ENCODE data around the gene PDLIM7.
"Not testable (repeated sequence)": the region's sequence is repeated elsewhere in the genome, so short reads cannot be mapped to it uniquely, and the experiment has no call there.

The PDLIM7 gene, protein sequence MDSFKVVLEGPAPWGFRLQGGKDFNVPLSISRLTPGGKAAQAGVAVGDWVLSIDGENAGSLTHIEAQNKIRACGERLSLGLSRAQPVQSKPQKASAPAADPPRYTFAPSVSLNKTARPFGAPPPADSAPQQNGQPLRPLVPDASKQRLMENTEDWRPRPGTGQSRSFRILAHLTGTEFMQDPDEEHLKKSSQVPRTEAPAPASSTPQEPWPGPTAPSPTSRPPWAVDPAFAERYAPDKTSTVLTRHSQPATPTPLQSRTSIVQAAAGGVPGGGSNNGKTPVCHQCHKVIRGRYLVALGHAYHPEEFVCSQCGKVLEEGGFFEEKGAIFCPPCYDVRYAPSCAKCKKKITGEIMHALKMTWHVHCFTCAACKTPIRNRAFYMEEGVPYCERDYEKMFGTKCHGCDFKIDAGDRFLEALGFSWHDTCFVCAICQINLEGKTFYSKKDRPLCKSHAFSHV

DNA sequence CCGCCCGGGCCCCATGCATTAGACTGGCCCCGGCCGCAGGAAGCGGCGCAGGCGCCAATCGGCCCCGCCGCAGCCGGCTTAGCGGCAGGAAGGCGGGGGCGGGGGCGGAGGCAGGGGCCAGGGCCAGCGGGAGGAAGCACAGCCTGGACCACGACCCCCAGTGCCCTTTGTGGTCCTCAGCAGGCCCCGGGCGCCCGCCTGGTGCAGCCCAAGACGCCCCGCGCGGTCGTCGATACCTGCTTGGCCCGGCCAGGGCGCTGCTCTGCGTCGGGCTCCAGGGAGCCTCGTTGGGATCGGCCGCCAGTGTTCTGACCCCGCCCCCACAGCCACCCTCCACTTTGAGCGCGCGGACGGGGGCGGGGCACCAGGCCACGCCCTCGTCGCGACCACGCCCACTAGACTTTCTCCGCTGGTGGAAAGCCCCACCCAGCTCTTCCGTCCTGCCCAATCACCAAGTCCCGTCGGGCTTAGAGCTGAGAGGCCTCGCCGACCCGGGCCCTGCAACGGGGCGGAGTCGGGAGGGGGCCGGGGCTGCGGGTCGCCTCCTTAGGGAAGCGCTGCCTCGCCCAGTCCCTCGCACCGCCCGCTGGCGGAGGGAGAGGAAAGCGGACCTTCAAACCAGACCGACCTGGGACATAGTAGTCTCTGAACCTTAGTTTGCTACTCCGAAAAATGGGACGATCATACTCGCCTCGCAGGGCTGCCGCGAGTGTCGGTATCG is at the start of gene PDLIM7:
PDLIM7 (minus strand) TSS at position 313 of the 721 bp plus-strand sequence. CDS start 1,092 bp downstream, outside the sequence.
- peak; percentile 92 for DNase-seq

DNA sequence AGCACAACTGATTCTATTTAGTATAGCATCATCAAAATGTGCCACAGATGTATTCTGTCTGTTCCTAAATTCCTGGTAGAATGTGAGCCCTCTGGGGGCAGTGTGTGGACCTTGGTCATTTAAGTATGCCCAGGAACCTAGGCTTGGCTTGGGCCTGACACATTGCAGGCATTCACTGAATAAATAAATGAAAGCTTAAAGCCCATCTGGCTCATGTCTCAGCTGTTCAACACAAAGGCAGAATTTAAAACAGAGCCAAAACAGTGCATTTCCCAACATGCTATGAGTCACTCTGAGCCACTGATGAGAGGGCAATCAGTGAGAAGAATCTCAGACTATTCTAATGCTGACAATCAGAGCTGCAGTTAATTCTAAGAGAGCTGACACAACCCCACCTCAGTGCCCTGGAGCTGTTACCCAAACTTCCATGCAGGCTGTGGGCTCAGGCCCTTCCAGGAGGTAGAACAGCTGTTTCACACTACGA is 48.9 kb upstream of the PDLIM7 start:
- DNase-seq, result no peak

DNA sequence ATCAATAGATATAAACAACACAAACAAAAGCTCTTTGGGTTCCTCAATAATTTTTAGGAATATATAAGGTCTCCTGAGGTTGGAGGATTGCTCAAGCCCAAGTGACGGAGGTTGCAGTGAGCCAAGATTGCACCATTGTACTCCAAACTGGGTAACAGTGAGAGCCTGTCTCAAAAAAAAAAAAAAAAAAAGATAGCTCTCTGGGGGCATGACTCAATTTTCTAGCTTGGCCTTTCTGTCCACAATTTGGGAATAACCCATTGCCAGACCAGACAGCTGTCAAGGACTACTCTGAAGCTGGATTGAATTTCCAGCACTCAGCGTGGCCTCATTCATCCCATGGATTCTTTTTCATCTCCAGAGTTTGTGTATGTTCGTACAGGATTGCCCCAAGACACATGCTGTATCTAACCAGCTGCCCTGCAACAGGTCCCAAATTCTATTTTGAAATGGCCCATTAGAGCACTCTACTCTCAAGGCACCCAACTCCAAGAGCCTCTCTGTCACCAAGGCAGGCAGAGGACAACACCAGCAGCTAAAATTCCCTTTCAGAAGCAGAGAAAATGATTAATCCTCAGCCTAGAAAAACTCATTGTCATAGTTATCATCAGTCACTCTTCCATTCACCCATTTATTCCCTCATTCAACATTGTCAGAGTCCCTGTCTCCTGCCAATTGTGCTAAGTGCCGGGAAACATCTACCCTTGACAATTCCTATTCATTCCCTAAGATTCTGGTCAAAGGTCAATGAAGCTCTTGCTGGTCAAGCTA is 48.3 kb upstream of the PDLIM7 start:
- DNase-seq, result no peak

DNA sequence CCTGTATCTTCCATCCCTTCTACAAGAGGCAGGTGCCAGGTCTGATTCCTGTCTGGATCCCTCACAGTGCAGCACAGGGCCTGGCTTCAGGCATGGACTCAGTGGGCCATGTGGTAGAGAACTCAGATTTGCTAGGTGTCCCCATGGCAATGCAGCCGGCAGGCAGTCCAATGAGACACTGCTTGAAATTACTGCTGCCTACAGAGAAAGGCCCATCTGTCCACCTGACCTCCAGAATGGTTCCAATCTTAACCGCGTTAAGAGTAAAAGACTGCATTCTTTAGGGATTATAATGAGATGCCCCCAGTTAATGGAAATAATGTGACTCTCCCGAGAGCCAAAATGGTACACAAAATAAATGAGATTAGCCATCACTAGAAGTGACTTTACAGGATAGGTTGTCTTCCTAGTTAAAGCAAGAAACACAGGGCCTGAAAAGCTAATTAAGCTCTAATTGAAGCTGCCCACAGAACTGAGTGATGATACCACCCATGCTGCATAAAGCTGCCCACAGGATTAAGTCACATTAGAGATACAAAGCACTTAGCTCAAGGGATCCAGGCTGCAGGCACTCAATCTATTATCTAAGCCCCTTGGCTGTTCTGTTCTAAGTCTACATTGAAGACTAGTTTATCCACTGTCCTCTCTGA is 45.5 kb upstream of the PDLIM7 start:
- DNase-seq, result no peak

DNA sequence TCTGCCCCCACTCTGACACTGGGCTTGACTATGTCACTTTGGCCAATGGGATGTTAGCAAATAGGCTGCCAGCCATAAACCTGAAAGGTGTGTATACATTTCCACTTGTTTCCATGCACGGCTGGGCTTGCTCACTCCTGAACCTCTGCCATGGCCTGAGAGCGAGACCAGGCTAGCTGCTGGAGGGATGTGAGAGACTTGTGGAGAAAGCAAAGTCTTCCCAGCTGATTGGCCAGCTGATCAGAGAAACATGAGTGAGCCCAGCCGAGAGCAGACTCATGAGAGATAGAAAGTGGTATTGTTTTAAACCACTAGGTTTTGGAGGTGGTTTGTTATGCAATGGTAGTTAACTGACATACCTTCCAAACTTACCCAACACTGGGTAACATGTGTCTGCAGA is 43.0 kb upstream of the PDLIM7 start:
- no peak for DNase-seq

DNA sequence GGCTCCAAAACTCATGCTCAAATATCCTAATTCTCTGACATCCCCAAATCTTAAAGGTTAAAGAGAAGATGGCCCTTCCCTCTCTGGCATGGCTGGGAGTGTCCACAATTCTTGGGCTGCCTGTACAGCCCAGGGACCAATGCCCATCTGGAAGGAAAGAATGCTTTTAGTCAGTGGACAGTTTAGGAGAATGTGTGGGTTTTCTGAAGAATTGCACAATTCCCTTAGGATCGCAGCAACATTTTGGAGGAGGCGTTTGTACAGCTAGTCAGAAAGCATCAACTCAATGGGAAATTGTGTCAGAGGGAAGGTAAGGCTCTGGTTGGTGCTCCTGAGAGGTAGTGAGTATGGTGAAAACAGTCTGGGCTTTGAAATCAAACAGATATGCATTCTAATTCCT is 42.0 kb upstream of the PDLIM7 start:
- DNase-seq, result no peak

DNA sequence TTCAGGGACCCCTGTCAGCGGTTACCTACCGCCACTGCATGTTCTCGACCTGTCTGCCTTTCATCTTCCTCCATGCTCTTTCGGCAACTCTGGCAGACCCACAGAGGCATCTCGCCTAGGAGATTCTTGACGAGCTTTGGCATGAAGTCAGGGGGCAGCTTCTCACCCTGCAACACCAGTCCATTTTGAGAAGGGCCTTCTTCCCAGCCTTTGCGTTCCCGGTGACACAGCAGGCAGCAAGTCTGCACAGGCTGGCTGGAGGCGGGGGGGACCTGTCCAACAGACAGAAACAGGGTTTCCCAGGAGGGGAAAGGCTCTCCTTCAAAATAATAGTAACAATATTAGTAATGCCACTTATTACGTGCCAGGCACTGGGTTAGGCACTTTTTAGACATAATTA is 41.5 kb upstream of the PDLIM7 start:
- no peak for DNase-seq

DNA sequence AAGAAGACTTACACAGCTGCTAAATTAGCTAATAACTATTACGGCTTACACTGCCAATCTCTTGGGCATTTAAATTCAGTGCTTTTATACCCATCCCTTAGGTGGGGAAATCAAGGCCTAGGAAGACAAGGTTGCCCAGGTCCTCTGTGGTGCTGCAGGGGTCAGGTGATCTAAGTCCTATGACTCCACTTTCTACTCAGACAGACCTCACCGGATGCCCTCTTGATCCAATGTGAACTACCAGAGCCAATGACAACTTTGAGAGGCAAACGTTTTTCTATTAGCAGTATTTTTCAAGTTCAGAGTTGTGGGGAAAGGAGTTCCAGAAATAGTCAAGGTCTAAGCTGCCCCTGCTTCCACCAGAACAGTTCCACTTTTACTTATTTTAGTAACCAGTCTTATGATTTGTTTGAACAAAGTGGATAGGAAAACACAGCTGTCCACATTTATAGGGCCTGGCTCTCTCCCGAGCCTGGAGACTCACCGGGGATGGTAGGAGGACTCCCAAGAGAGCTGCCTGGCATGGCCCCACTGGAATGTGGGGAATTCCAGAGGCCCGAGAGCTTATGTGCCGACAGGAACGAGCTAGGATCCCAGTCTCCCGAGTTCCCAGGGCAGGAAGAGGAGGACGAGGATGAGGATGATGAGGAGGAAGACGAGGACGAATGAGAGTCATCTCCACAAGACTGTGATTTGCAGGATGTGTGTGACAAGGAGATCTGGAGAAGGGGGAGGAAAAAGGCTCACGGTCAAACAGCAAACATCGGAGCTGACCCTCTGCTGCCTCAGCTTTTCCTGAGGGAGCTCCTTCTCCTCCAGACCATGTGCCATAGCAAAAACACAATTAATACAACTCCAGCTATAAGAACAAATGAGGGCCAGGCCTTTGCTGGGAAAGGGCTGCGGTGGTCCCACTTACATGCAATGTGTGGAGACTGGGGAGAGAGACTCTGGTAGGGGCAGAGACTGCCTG is 40.3 kb upstream of the PDLIM7 start:
- DNase-seq, result no peak

DNA sequence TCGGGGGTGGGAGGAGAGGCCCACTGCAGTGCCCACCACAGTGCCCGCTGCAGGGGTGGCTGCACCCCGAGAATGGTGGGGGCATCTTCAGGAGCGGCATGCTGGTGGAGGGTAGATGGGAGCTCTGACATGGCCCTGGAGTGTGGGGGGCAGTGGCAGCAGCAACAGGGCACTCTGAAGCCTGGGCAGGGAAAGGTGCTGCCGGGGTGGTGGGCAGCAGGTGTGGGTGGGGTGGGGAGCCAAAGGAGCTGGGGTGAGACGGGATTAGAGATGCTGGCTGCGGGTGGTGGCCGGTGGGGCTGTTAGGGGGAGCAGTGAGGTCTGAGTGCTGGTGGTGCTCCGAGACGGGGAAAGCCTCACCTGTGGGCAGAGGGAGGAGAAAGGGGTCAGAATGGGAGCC is 39.0 kb upstream of the PDLIM7 start:
- no peak for DNase-seq

DNA sequence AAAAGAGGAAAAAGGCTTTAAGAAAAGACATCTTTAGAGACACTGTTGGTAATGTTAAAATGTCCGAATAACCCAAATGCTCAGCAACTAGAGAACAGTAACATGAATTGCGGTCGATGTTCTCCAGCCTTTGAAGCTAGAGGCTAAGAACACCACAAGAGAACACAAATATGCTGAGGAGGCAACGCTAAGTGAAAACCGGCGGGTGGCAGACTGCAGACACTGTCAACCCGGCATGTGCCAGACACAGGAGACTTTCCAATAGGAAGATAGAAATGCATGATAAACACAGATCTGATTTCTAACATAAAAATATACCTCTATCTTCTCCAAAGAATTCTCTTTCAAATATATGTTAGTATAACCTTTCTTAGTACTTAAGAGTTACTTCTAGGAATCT is 37.7 kb upstream of the PDLIM7 start:
- DNase-seq, result no peak

DNA sequence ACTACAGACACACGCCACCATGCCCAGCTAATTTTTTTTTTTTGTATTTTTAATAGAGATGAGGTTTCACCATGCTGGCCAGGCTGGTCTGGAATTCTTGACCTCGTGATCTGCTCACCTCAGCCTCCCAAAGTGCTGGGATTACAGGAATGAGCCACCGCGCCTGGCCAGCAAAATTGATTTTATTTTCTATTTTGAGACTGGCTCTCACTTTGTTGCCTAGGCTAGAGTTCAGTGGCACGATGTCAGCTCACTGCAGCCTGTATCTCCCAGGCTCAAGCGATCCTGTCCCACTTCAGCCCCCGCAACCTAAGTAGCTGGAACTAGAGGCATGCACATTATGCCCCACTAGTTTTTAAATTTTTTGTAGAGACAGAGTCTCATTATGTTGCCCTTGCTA is 37.0 kb upstream of the PDLIM7 start:
- DNase-seq, result not testable (repeated sequence)

DNA sequence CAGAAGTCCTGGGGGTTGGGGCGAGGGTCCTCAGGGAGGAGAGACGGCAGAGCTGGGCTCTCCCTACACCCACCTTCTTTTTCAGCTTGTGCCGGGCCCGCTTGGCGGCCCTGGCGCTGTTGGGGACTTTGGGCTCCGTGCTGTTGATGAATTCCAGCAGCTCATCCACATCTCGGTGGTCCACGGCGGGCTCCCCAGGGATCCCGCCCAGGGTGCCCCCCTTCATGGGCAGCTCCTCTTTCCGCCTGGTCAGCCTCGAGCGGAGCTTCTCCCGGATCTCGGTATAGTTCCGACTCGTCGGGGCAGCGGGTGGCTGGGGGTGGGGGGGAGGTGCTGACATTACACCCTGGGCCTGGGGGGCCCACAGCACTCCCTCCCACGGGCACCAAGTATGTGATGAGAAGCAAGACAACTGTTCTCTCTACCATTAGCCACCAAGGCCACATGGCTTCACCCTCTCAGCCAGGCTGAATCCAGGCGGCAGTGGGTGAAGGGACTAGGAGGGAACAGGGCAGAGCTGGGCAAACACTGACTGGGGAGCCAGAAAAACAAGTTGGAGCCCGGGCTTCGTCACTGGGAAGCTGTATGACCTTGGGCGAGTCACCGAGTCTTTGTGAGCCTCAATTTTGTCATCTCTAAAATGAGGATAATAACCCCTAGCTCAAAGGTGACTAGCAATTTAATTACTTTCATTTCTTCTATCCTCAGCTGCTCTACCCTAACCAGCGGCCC is 34.0 kb upstream of the PDLIM7 start:
- no peak for DNase-seq

DNA sequence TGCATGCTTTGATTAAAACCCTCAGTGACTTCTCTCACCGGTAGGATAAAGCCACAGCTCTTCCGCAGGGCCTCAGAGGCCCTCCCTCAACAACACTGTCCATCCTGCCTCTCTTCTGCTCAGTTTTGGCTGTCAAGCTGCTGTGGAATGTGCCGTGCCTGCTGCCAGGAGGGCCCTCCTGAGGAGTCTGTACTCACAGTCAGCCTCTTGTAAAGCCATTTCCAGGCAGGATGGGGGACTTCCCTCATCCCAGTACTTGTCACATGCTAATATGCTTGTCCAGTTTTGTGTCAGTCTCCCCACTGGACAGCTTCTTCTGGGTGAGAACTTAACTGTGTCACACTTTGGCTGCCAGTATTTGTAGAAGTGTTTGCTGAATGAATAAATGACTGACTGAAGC is 33.2 kb upstream of the PDLIM7 start:
- no peak for DNase-seq

DNA sequence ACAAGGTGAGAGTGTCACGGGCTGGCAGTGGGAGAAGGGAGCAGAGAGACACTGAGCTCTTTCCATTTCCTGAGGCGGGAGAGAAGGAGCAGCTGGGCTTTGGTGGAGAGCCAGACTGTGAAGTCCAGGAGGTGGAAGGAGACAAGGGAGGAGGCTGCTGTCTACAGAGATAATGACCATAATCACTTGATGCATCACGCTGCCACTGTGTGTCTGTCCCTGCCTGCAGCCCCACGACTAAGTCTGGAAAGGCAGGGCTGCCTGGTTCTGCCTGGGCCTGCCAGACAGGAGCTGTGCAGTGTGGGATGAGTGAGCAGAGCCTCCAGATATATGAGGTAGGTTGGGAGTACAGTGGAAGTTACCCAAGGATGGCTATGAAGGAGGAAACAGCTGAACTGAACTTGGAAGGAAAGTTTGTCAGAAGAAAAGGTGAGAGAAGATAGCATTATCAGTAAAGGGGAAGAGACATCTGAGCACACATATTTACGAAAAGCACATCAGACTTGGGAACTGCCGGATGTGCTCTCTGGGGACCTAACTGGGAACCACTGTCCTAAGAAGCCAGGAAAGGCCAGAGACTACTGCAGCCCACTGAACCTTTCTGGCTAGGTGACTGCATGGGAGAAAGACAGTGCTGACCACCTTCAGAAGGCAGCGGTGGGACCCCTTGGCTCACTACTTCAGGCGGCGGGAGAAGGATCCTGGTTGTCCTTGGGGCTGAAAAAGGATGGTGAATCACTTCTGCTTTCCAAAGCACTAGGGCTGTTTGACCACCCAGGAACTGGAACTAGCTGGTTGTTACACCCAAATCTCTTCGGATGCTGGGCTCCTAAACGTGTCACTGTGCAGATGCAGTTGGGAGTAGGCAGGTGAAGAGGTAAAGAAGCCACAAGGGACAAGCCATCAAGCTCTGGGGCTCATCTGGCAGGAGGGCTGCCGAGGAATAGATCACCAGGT is 32.1 kb upstream of the PDLIM7 start:
- no peak for DNase-seq

DNA sequence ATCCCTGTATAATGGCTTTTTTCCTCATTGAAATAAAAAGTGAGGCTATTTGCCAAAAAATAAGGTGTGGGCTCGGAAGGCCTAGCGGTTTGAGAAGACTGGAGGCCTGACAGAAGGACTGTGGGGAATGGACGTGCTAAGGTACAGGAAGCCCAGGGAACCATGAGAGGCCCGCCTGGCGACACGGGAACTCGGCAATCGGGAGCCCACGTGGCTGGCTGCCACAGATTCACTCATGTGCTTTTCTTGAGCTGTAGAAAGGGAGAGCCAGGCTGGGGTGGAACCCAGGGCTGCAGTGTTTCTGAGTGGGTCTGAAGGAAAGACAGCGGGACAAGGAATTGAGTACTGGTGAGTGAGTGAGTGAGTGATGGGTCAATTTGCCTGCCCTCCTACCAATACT is 31.2 kb upstream of the PDLIM7 start:
- DNase-seq, result no peak

DNA sequence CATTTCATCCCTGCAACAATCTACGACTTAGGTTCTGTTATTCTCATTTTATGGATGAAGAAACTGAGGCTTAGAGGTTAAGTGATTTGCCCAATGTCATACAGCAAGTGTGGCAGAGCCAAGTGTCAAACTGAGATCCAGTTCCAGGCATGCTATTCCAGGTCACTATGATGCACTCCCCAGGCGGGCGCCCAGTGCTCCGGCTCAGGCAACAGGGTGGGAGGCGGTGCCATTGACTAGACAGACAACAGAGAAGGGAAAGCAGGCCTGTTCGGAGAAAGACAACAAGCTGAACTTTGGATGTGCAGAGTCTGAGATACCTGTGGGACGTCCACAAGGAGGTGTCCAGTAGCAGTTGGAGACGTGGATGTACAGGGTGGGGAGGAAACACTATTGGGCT is 30.2 kb upstream of the PDLIM7 start:
- no peak for DNase-seq

DNA sequence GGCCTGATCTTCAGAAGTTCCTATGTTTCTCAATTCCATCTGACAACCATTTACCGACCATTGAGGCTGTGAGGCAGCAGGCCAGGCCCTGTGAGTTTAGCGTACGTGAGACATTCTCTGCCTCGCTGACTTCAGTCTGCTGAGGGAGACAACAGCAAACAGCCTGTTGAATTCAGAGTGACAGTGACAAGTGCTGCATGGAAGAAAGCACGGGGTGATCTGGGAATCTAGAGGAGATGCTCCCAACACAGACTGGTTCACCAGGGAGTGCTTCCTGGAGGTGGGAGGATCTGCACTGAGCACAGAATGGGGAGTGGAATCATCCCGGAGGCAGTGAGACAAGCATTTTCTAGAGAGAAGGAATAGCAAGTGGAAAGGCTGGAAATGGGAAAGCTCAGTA is 29.4 kb upstream of the PDLIM7 start:
- DNase-seq, result no peak

DNA sequence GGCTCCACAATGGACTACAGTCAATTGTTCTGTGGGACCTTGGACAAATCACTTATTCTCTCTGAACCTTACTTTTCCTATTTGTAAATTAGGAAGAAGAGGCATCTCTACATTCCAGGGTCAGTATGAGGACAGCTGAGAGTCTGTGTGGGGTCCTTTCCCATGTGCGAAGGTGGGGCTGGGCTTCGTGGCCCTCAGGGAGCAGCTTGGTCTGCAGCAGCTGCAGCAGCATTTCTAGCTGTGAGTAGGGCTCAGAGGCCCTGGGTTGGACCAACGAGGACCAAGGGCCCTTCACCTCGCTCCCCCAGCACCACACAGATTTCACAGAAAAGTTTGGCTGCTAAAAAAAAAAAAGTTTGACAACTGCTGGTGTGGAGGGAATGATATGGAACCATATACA is 28.8 kb upstream of the PDLIM7 start:
- no peak for DNase-seq

DNA sequence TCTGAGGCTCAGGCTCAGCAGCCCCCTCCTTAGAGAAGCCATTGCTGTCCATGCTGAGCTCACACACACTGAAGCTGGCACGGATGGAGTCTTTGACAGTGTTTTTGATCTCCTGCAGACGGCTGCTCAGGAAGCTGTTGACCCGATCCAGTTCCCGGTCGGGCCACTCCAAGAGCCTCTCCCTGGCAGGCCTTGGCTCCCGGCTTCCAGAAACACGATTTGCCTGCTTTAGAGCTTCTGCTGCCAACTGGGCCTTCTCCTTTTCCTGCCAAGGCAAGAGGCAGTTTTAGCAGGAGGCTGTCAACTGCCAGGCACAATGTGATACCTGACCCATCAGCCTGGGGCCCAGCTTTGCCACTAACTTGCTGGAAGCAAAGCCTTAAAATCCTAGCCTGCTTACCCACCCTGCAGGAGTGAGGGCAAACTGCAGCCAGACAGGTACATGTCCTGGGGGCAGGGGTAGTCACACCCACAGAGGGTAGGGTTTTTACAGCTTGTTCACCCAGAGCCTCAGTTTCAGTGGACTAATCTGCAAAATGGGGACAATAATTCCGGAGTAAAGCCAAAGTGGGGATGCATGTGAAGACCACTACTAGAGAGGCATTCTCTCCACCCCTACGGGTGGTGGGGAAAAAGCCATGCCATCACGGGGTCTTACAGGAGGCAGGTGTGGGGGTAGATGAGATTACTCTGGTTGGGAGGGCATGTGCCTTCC is 27.7 kb upstream of the PDLIM7 start:
- no peak for DNase-seq

Measured in activated CD4-positive, alpha-beta T cell treated with anti-CD3 and anti-CD28 coated beads, Interleukin-2, amount 50 U/mL, for 1 hour (primary cell).